ACC112 (cell line): ENCODE data around the gene SAMD10.

ENCODE experiments used
- H2AFZ ChIP-seq: fragments of 200-600 bp; sonication (generic); one replicate; pipeline ENCODE4 v1.6.0; 2017; ENCODE audit warnings: antibody characterized with exemption, low read length; ENCODE audit not compliant: unreplicated experiment
- H3K27ac ChIP-seq: fragments of 200-600 bp; sonication (generic); 2 replicates; pipeline ENCODE4 v1.5.1; 2014; ENCODE audit warnings: low read depth, mild to moderate bottlenecking, antibody characterized with exemption, low read length, moderate library complexity
- H3K27me3 ChIP-seq: fragments of 200-600 bp; sonication (generic); 2 replicates; pipeline ENCODE4 v1.6.1; 2014; ENCODE audit warnings: mild to moderate bottlenecking, antibody characterized with exemption, low read length, moderate library complexity, mixed read lengths; ENCODE audit not compliant: insufficient read depth
- H3K36me3 ChIP-seq: fragments of 200-600 bp; sonication (generic); 2 replicates; pipeline ENCODE4 v1.6.1; 2016; ENCODE audit warnings: mild to moderate bottlenecking, antibody characterized with exemption, low read length, moderate library complexity, mixed read lengths; ENCODE audit not compliant: insufficient read depth
- H3K4me1 ChIP-seq: fragments of 200-600 bp; sonication (generic); one replicate; pipeline ENCODE4 v1.6.1; 2016; ENCODE audit warnings: low read length, mixed read lengths; ENCODE audit not compliant: insufficient read depth, unreplicated experiment, control insufficient read depth
- H3K4me3 ChIP-seq: fragments of 200-600 bp; sonication (generic); 2 replicates; pipeline ENCODE4 v1.5.1; 2014; ENCODE audit warnings: mild to moderate bottlenecking, low read depth, low read length
- H3K79me2 ChIP-seq: fragments of 200-600 bp; sonication (generic); one replicate; pipeline ENCODE4 v1.6.0; 2016; ENCODE audit warnings: low read length; ENCODE audit not compliant: control insufficient read depth, unreplicated experiment, insufficient read depth

The SAMD10 gene

GRCh38 chr20:63944078-63944941 is 35.1 kb downstream of the SAMD10 start:
- Histone ChIP-seq H3K4me3 (no peak overlapping the region), H3K27ac (no peak overlapping the region), H3K36me3 (peaks cover 19% of the 10 kb centered on the region; the same call in 1 of the 2 replicates), H2AFZ (no peak overlapping the region), H3K27me3 (no peaks in the 10 kb centered on the region), H3K79me2 (peaks cover 22% of the 10 kb centered on the region), H3K4me1 (peaks cover 8% of the 10 kb centered on the region)

- no peaks in the 10 kb centered on the region for H3K27me3 ChIP-seq
- no peak overlapping the region for H3K27ac ChIP-seq
- H2AFZ ChIP-seq, result no peak overlapping the region
- H3K36me3 ChIP-seq, result peaks cover 23% of the 10 kb centered on the region; the same call in 1 of the 2 replicates
- no peak overlapping the region for H3K4me3 ChIP-seq
- H3K79me2 ChIP-seq, result peaks cover 16% of the 10 kb centered on the region
- peaks cover 2% of the 10 kb centered on the region for H3K4me1 ChIP-seq
Measured at GRCh38 chr20:63943808-63944077, 35.7 kb downstream of the SAMD10 start.

GRCh38 chr20:63942969-63943807 is 36.3 kb downstream of the SAMD10 start:
- H3K4me1 ChIP-seq, result no peaks in the 10 kb centered on the region
- H2AFZ ChIP-seq, result no peak overlapping the region
- no peak overlapping the region for H3K27ac ChIP-seq
- no peak overlapping the region for H3K4me3 ChIP-seq
- H3K79me2 ChIP-seq, result peaks cover 14% of the 10 kb centered on the region
- peaks cover 24% of the 10 kb centered on the region; the same call in 1 of the 2 replicates for H3K36me3 ChIP-seq
- H3K27me3 ChIP-seq, result no peaks in the 10 kb centered on the region

- H3K4me3 ChIP-seq, result no peak overlapping the region
- no peaks in the 10 kb centered on the region for H3K4me1 ChIP-seq
- no peak overlapping the region for H3K27ac ChIP-seq
- H3K36me3 ChIP-seq, result peaks cover 24% of the 10 kb centered on the region; the same call in 1 of the 2 replicates
- peaks cover 8% of the 10 kb centered on the region for H3K79me2 ChIP-seq
- no peak overlapping the region for H2AFZ ChIP-seq
- no peaks in the 10 kb centered on the region for H3K27me3 ChIP-seq
Measured at GRCh38 chr20:63942250-63942951, 37.0 kb downstream of the SAMD10 start.

- H3K27ac ChIP-seq, result no peak overlapping the region
- peaks cover 7% of the 10 kb centered on the region for H3K79me2 ChIP-seq
- H3K4me1 ChIP-seq, result no peaks in the 10 kb centered on the region
- peaks cover 24% of the 10 kb centered on the region; the same call in 1 of the 2 replicates for H3K36me3 ChIP-seq
- no peak overlapping the region for H2AFZ ChIP-seq
- no peaks in the 10 kb centered on the region for H3K27me3 ChIP-seq
- no peak overlapping the region for H3K4me3 ChIP-seq
Measured at GRCh38 chr20:63941282-63942081, 38.0 kb downstream of the SAMD10 start.

GRCh38 chr20:63940472-63941266 is 38.8 kb downstream of the SAMD10 start:
- no peaks in the 10 kb centered on the region for H3K27me3 ChIP-seq
- H2AFZ ChIP-seq, result no peak overlapping the region
- H3K4me1 ChIP-seq, result no peaks in the 10 kb centered on the region
- H3K4me3 ChIP-seq, result no peak overlapping the region
- H3K79me2 ChIP-seq, result peaks cover 6% of the 10 kb centered on the region
- H3K27ac ChIP-seq, result no peak overlapping the region
- peaks cover 24% of the 10 kb centered on the region; the same call in 1 of the 2 replicates for H3K36me3 ChIP-seq

GRCh38 chr20:63940071-63940471 is 39.4 kb downstream of the SAMD10 start:
- Histone ChIP-seq H3K27me3 (no peaks in the 10 kb centered on the region), H2AFZ (no peak overlapping the region), H3K4me1 (no peaks in the 10 kb centered on the region), H3K36me3 (peaks cover 24% of the 10 kb centered on the region; the same call in 1 of the 2 replicates), H3K79me2 (peaks cover 8% of the 10 kb centered on the region), H3K27ac (no peak overlapping the region), H3K4me3 (no peak overlapping the region)

GRCh38 chr20:63939061-63939935 is 40.1 kb downstream of the SAMD10 start:
- H3K27ac ChIP-seq, result no peak overlapping the region
- H3K36me3 ChIP-seq, result peaks cover 24% of the 10 kb centered on the region; the same call in 1 of the 2 replicates
- H3K4me3 ChIP-seq, result no peak overlapping the region
- H3K4me1 ChIP-seq, result no peaks in the 10 kb centered on the region
- no peaks in the 10 kb centered on the region for H3K27me3 ChIP-seq
- H2AFZ ChIP-seq, result no peak overlapping the region
- peaks cover 9% of the 10 kb centered on the region for H3K79me2 ChIP-seq

GRCh38 chr20:63937596-63937995 is 41.8 kb downstream of the SAMD10 start:
- H3K36me3 ChIP-seq, result peaks cover 24% of the 10 kb centered on the region; the same call in 1 of the 2 replicates

More at GRCh38 chr20:63937596-63937995, 41.8 kb downstream of the SAMD10 start:
- no peak overlapping the region for H3K27ac ChIP-seq
- no peak overlapping the region for H3K4me3 ChIP-seq
- no peaks in the 10 kb centered on the region for H3K4me1 ChIP-seq
- H3K27me3 ChIP-seq, result no peaks in the 10 kb centered on the region
- peaks cover 9% of the 10 kb centered on the region for H3K79me2 ChIP-seq
- no peak overlapping the region for H2AFZ ChIP-seq
